ENCODE results near the gene OR12D2. TPM values are rescaled to one million over a fixed set of nuclear protein-coding genes. Genes with fewer than 3 reads are reported as not detected.
"Not testable (repeated sequence)": the region's sequence is repeated elsewhere in the genome, so short reads cannot be mapped to it uniquely, and the experiment has no call there.

Gene OR12D2
- total RNA-seq, 4 donors from 2014 or later = not detected

DNA sequence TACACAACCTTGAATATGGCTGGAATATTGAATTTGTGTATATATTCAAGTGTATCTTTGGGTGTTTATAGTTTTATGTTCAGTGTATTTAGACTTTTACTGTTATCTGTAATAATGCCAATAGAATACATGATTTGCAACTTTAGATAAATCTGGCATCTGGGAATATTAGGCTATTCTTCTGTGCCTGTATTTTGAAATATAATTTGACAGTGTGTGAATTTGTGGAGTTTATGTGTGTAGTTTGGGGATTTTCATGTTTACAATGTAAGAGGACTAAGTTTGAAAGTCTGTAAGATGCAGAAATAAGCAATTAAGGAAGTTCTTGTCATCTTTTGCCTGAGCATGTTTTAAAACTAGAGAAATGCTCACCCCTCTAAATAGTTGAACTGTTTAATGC lies 43.6 kb downstream of the OR12D2 start, which contains the start of gene OR10C1:
Gene OR10C1, plus strand, starts transcription at position 301 of the 400 bp plus-strand sequence. CDS start 710 bp downstream, outside the sequence.
- DNase-seq = no peak
- no peaks in the 10 kb centered on the region for H3K9me3 ChIP-seq
- H3K27me3 ChIP-seq = no peaks in the 10 kb centered on the region
- intact Hi-C loops (cut with DNase I) = no loop called here
- no peak for TF ChIP-seq POLR2A (IDR thresholded peaks at IDR 0.05)
- TF ChIP-seq, protein P1, sequence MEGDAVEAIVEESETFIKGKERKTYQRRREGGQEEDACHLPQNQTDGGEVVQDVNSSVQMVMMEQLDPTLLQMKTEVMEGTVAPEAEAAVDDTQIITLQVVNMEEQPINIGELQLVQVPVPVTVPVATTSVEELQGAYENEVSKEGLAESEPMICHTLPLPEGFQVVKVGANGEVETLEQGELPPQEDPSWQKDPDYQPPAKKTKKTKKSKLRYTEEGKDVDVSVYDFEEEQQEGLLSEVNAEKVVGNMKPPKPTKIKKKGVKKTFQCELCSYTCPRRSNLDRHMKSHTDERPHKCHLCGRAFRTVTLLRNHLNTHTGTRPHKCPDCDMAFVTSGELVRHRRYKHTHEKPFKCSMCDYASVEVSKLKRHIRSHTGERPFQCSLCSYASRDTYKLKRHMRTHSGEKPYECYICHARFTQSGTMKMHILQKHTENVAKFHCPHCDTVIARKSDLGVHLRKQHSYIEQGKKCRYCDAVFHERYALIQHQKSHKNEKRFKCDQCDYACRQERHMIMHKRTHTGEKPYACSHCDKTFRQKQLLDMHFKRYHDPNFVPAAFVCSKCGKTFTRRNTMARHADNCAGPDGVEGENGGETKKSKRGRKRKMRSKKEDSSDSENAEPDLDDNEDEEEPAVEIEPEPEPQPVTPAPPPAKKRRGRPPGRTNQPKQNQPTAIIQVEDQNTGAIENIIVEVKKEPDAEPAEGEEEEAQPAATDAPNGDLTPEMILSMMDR (IDR thresholded peaks at IDR 0.05) = no peak
- no peak within 1 kb of the TSS for H3K4me3 ChIP-seq
- no peaks in the 10 kb centered on the region for H3K4me1 ChIP-seq
- no peak within 1 kb of the TSS for H3K27ac ChIP-seq
- H3K36me3 ChIP-seq = no peaks in the 10 kb centered on the region

DNA sequence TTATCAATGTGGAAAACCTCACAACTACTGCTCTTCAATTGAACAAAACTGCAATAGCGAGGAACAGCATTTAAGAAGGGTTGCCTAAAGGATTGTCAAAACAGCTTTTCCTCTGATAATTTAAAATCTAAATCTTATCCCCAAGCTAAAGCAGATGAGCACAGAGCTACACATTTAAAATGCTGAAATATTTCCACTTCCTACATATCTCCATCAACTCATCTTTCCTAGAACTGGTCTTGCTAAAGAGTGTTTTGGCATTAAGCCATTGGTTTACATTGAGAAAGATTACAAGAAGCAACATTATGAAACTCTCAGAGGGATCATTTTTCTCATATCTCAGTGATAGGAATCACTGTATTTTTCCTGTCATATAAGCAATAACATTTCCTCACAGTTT lies 47.3 kb downstream of the OR12D2 start:
- H3K27ac ChIP-seq = no peak overlapping the region
- WGBS, 2 donors = 83 to 85% methylated on average over 1 of the region's 1 CpG
- intact Hi-C loops (cut with DNase I) = no loop called here
- H3K36me3 ChIP-seq = no peaks in the 10 kb centered on the region
- no peaks in the 10 kb centered on the region for H3K9me3 ChIP-seq
- no peak overlapping the region for H3K4me3 ChIP-seq
- DNase-seq = no peak
- TF ChIP-seq, protein P1 (IDR thresholded peaks at IDR 0.05) = no peak
- TF ChIP-seq POLR2A (IDR thresholded peaks at IDR 0.05) = no peak
- H3K27me3 ChIP-seq = peaks cover 0 to 5% (median 0%) of the 10 kb centered on the region in 4 donors
- no peaks in the 10 kb centered on the region for H3K4me1 ChIP-seq

DNA sequence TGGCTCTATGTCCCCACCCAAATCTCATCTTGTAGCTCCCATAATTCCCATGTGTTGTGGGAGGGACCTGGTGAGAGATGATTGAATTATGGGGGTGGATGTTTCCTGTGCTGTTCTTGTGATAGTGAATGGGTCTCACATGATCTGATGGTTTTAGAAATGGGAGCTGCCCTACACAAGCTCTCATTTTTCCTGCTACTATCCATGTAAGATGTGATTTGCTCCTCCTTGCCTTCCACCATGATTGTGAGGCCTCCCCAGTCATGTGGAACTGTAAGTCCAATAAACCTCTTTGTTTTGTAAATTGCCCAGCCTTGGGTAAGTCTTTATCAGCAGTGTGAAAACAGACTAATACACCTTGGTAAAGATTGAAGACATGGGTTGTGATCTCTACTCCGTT lies 48.6 kb downstream of the OR12D2 start:
- intact Hi-C loops (cut with DNase I); DNase-seq; H3K4me3 ChIP-seq; H3K9me3 ChIP-seq; H3K27me3 ChIP-seq; H3K36me3 ChIP-seq; H3K27ac ChIP-seq; H3K4me1 ChIP-seq: not testable (repeated sequence)
- WGBS, 2 donors = 53 to 56% methylated on average over 1 of the region's 1 CpG

Other genes starting within 250 kb of the OR12D2 start
- not detected for gene OR2J2, start 224.7 kb upstream of the OR12D2 start, total RNA-seq
- not detected for gene OR14J1, start 93.9 kb upstream of the OR12D2 start, total RNA-seq
- gene OR5V1, start 26.8 kb upstream of the OR12D2 start, total RNA-seq = not detected
- gene OR12D3, start 20.3 kb upstream of the OR12D2 start, total RNA-seq = not detected
- gene OR12D1, start 19.3 kb downstream of the OR12D2 start, total RNA-seq = not detected
- gene OR10C1, start 43.7 kb downstream of the OR12D2 start, total RNA-seq = not detected
- not detected for gene OR11A1, start 61.4 kb downstream of the OR12D2 start, total RNA-seq
- not detected for gene OR2H1, start 61.5 kb downstream of the OR12D2 start, total RNA-seq
- not detected for gene MAS1L, start 92.3 kb downstream of the OR12D2 start, total RNA-seq
- gene UBD, start 164.1 kb downstream of the OR12D2 start, total RNA-seq = 10 to 100 TPM in 1 of 4 donors, 1 to 10 TPM in 1, under 1 TPM in 1, not detected in 1; 0.76 to 11.1 (median 1.6) TPM
- not detected for gene OR2H2, start 189.5 kb downstream of the OR12D2 start, total RNA-seq
- gene GABBR1, start 237.6 kb downstream of the OR12D2 start, total RNA-seq = 10 to 100 TPM in 2 of 4 donors, 1 to 10 TPM in 2; 4.1 to 19.5 (median 8.5) TPM

All from esophagus squamous epithelium (tissue), 5 donors.